RWPE2 (cell line): ENCODE results near the gene NFKBIZ.
A peak's percentile ranks its signal among the peaks of the same experiment; 100 is the strongest.

Experiments used
- ATAC-seq: fragments of 200-7000 bp; cut with Tn5 transposase; 3 replicates; pipeline ENCODE4 v1.9.1; 2021; ENCODE audit warnings: low read depth
- DNase-seq: peaks from one replicate; pipeline ENCODE4 v3.0.0-alpha.2; 2020; ENCODE audit warnings: low spot score
- H3K27ac ChIP-seq: fragments of 450-650 bp; 2 replicates; pipeline ENCODE4 v1.5.1; 2017; ENCODE audit warnings: mild to moderate bottlenecking; ENCODE audit not compliant: poor library complexity, severe bottlenecking
- H3K27me3 ChIP-seq: fragments of 250-450 bp; sonication (Bioruptor Pico); 2 replicates; pipeline ENCODE4 v1.5.1; 2021; ENCODE audit warnings: mild to moderate bottlenecking, moderate library complexity; ENCODE audit not compliant: insufficient read depth, poor library complexity, severe bottlenecking
- H3K36me3 ChIP-seq: fragments of 250-450 bp; sonication (Bioruptor Pico); 2 replicates; pipeline ENCODE4 v1.5.1; 2020; ENCODE audit warnings: low read depth, mild to moderate bottlenecking, moderate library complexity
- H3K4me1 ChIP-seq: fragments of 250-450 bp; sonication (Bioruptor Pico); 2 replicates; pipeline ENCODE4 v1.5.1; 2021; ENCODE audit warnings: mild to moderate bottlenecking, moderate library complexity; ENCODE audit not compliant: insufficient read depth, poor library complexity, severe bottlenecking
- H3K4me3 ChIP-seq: fragments of 250-450 bp; sonication (Bioruptor Pico); 2 replicates; pipeline ENCODE4 v1.5.1; 2021; ENCODE audit warnings: mild to moderate bottlenecking, moderate library complexity; ENCODE audit not compliant: severe bottlenecking
- H3K9me3 ChIP-seq: fragments of 250-450 bp; sonication (Bioruptor Pico); 2 replicates; pipeline ENCODE4 v1.5.1; 2021; ENCODE audit warnings: mild to moderate bottlenecking, moderate library complexity; ENCODE audit not compliant: severe bottlenecking
- TF ChIP-seq, protein P1 (sequence below): fragments of 450-650 bp; IDR thresholded peaks from one replicate; pipeline ENCODE4 v1.5.1; 2017; ENCODE audit warnings: mild to moderate bottlenecking, moderate library complexity; ENCODE audit not compliant: poor library complexity, severe bottlenecking

Gene NFKBIZ

DNA sequence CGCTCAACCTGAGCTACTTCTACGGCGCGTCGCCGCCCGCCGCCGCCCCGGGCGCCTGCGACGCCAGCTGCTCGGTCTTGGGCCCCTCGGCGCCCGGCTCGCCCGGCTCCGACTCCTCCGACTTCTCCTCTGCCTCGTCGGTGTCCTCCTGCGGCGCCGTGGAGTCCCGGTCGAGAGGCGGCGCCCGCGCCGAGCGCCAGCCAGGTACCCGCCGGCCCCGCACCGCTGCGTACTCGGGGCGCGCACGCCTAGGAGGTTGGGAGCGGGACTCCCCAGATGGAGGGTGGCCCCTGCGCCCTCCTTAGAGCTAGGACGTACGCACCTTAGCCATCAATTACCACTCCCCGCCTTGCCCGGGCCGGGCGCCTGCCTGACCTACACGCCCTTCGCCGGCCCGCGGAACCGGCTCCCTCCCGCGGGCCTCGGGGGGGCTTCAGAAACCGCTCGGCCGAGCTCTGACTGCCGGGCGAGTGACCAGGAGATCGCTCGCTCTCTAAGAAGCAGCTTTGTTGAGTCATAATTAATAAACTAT, 466 bp downstream of the NFKBIZ start:
- Histone ChIP-seq H3K9me3 (no peaks in the 10 kb centered on the region), H3K4me1 (peaks cover 10% of the 10 kb centered on the region), H3K27me3 (no peaks in the 10 kb centered on the region), H3K4me3 (peak overlapping the region; percentile 97), H3K36me3 (peaks cover 37% of the 10 kb centered on the region), H3K27ac (peak overlapping the region; percentile 71)
- ATAC-seq (peak; percentile 26), DNase-seq (peak; percentile 57)
- TF ChIP-seq, protein P1, sequence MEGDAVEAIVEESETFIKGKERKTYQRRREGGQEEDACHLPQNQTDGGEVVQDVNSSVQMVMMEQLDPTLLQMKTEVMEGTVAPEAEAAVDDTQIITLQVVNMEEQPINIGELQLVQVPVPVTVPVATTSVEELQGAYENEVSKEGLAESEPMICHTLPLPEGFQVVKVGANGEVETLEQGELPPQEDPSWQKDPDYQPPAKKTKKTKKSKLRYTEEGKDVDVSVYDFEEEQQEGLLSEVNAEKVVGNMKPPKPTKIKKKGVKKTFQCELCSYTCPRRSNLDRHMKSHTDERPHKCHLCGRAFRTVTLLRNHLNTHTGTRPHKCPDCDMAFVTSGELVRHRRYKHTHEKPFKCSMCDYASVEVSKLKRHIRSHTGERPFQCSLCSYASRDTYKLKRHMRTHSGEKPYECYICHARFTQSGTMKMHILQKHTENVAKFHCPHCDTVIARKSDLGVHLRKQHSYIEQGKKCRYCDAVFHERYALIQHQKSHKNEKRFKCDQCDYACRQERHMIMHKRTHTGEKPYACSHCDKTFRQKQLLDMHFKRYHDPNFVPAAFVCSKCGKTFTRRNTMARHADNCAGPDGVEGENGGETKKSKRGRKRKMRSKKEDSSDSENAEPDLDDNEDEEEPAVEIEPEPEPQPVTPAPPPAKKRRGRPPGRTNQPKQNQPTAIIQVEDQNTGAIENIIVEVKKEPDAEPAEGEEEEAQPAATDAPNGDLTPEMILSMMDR, result peak; percentile 27

DNA sequence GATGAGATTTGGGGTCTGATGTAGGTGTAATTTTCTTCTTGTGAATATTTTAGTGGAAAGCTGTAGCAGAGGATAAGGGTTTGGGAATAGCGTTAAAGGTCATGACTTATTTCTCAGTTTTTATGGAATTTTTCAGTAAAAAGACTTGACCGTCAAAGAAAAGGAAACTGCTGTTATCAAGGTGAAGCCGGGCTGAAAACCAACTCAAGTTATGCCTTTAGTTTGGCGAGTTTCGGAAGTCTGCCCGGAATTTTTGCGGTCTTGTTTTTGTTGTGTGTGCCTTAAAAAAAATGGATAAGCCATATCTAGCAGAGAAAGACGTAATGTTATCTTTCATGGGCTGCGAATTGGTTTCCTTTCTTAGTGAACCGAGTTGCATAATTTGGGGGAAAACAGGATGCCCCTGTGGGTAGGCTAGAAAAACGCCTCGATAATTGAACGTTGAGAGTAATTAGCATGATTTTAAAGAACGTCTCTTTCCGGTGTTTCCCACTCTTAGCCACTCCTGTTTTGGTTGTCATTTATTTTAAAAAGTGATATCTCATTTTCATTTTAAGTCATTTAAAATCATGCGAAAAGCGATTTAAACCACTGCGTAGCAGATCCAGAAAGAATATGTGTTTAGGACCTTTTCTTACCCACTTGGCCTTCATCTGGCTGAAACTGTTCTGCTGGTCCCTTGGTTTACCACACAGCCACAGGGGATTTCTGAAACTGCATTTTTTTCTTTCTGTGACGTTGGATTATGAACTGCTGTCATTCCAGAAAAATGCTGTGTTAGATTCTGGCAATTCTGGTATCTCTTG, 1.1 kb downstream of the NFKBIZ start:
- ATAC-seq (no peak), DNase-seq (no peak)
- peaks cover 44% of the 10 kb centered on the region for H3K36me3 ChIP-seq
- peak overlapping the region; percentile 71 for H3K27ac ChIP-seq
- no peaks in the 10 kb centered on the region for H3K27me3 ChIP-seq
- peak overlapping the region; percentile 97 for H3K4me3 ChIP-seq
- no peaks in the 10 kb centered on the region for H3K9me3 ChIP-seq
- TF ChIP-seq, protein P1, result no peak
- peaks cover 10% of the 10 kb centered on the region for H3K4me1 ChIP-seq

DNA sequence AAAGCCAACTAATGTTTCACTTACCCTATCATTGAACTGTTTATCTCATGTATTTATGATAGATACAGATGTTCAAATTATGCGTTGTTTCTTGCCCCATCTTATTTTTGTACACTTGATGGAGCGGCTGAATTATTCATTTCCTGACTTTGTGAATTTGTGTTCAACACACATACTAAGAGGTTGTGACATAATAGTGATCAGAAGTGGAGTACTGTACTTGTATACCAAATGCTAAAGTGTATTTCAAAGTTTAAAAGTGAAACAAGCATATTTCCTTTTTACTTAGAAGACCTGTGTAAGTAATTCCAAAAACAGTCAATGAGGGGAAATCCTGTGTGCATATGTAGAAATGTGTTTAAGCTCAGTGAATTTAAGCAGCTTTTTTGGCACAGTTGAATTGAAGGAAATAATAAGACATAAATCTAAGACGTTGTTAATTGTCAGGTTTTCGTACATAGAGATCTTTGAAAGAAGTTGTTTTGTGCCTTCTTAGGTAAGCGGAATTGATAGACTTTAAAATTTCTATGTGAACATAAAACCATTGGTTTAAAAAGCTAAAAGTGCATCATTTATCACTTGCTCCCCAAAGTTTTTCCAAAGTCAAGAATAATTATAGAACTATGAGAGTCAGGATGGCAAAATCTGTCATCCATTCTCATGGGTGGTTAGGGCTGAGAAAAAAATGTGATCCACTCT, 1.9 kb downstream of the NFKBIZ start:
- Histone ChIP-seq H3K4me3 (peak overlapping the region; percentile 97), H3K36me3 (peaks cover 52% of the 10 kb centered on the region), H3K27ac (peak overlapping the region; percentile 71), H3K27me3 (no peaks in the 10 kb centered on the region), H3K9me3 (no peaks in the 10 kb centered on the region), H3K4me1 (peaks cover 10% of the 10 kb centered on the region)
- ATAC-seq (no peak), DNase-seq (no peak)
- TF ChIP-seq, protein P1, result no peak

DNA sequence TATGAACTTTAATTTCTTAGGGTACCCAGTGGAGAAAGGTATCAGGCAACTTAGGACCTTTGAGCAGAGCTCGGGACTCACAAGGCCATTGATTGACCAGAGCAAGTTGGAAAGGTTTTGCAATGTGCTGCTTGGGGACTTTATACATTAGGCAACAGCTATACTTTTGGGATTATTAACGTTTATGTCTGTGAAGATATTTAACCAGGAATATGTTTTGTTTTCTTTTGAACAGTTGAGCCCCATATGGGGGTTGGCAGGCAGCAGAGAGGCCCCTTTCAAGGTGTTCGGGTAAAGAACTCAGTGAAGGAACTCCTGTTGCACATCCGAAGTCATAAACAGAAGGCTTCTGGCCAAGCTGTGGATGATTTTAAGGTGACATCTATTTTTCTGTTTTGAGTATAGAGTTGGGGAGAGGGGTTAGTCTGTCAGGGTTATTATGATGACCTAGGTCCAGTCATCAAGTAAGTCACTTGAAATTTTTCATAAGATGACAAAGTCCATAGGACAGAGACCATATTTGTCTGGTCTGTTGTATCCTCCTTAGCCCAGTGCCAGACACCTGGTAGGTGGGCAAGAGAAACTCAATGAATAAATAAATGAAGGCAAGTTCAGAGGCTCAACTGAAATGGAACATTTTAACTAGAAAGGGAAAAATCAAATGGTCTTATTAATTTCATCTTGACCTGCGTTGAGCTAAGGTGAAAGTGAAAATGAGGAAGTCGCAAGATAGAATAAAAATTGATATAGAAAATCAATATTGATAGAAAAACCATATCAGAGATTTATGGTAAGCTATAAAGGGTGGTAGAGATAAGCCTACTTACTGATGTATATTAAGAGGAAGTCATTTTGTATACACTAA, 2.8 kb downstream of the NFKBIZ start:
- Histone ChIP-seq H3K4me3 (no peak overlapping the region), H3K27ac (no peak overlapping the region), H3K9me3 (no peaks in the 10 kb centered on the region), H3K27me3 (no peaks in the 10 kb centered on the region), H3K4me1 (peaks cover 10% of the 10 kb centered on the region), H3K36me3 (peaks cover 59% of the 10 kb centered on the region)
- ATAC-seq (no peak), DNase-seq (no peak)
- TF ChIP-seq, protein P1, result no peak
